Neuron (in vitro differentiated cells): Measurements from ENCODE around the gene SEC24C.
A peak's percentile ranks its signal among the peaks of the same experiment; 100 is the strongest.

Source experiments
- H2AFZ ChIP-seq: one replicate; pipeline ENCODE4 v1.6.1; 2013; ENCODE audit warnings: low read depth, mild to moderate bottlenecking, inconsistent platforms, low read length, moderate library complexity
- H3K27me3 ChIP-seq: one replicate; pipeline ENCODE4 v1.6.1; 2013; ENCODE audit warnings: low read length; ENCODE audit not compliant: insufficient read depth
- H3K36me3 ChIP-seq: one replicate; pipeline ENCODE4 v1.6.1; 2013; ENCODE audit warnings: low read length; ENCODE audit not compliant: insufficient read depth
- H3K4me1 ChIP-seq: one replicate; pipeline ENCODE4 v1.6.1; 2013; ENCODE audit warnings: low read length; ENCODE audit not compliant: insufficient read depth
- H3K4me3 ChIP-seq: 2 replicates; pipeline ENCODE4 v1.5.1; 2013; ENCODE audit warnings: mild to moderate bottlenecking, low read length, moderate library complexity
- H3K9me3 ChIP-seq: one replicate; pipeline ENCODE4 v1.6.1; 2013; ENCODE audit warnings: low read length

SEC24C gene

GRCh38 chr10:73768881-73769280, 24.7 kb downstream of the SEC24C start:
- peaks cover 69% of the 10 kb centered on the region for H3K36me3 ChIP-seq
- peaks cover 14% of the 10 kb centered on the region for H3K4me1 ChIP-seq
- no peaks in the 10 kb centered on the region for H3K9me3 ChIP-seq
- no peak overlapping the region for H3K4me3 ChIP-seq
- H2AFZ ChIP-seq = no peak overlapping the region
- H3K27me3 ChIP-seq = no peaks in the 10 kb centered on the region

DNA sequence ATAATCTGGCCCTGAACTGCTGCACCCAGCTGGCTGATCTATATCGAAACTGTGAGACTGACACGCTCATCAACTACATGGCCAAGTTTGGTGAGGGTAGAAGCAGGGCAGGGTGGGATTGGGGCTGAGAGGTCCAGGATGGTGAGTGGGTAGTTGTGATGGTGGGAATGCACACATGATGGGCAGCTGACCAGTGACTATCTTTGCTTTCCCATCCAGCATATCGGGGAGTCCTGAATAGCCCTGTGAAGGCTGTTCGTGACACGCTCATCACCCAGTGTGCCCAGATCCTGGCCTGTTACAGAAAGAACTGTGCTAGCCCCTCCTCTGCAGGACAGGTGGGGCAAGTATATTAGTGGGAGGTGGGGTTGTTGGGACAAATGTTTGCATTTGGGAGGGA, 25.2 kb downstream of the SEC24C start:
- Histone ChIP-seq H3K36me3 (peaks cover 69% of the 10 kb centered on the region), H2AFZ (no peak overlapping the region), H3K9me3 (no peaks in the 10 kb centered on the region), H3K27me3 (no peaks in the 10 kb centered on the region), H3K4me1 (peaks cover 18% of the 10 kb centered on the region), H3K4me3 (no peak overlapping the region)

GRCh38 chr10:73771722-73772280, 27.6 kb downstream of the SEC24C start:
- H3K9me3 ChIP-seq = no peaks in the 10 kb centered on the region
- peak overlapping the region; percentile 94 for H2AFZ ChIP-seq
- H3K36me3 ChIP-seq = peaks cover 60% of the 10 kb centered on the region
- H3K27me3 ChIP-seq = no peaks in the 10 kb centered on the region
- peak overlapping the region; percentile 84 for H3K4me3 ChIP-seq
- peaks cover 29% of the 10 kb centered on the region for H3K4me1 ChIP-seq

GRCh38 chr10:73772281-73773151, 28.3 kb downstream of the SEC24C start:
- peaks cover 58% of the 10 kb centered on the region for H3K36me3 ChIP-seq
- peak overlapping the region; percentile 94 for H2AFZ ChIP-seq
- H3K27me3 ChIP-seq = no peaks in the 10 kb centered on the region
- H3K9me3 ChIP-seq = no peaks in the 10 kb centered on the region
- peaks cover 29% of the 10 kb centered on the region for H3K4me1 ChIP-seq
- H3K4me3 ChIP-seq = peak overlapping the region; percentile 84

DNA sequence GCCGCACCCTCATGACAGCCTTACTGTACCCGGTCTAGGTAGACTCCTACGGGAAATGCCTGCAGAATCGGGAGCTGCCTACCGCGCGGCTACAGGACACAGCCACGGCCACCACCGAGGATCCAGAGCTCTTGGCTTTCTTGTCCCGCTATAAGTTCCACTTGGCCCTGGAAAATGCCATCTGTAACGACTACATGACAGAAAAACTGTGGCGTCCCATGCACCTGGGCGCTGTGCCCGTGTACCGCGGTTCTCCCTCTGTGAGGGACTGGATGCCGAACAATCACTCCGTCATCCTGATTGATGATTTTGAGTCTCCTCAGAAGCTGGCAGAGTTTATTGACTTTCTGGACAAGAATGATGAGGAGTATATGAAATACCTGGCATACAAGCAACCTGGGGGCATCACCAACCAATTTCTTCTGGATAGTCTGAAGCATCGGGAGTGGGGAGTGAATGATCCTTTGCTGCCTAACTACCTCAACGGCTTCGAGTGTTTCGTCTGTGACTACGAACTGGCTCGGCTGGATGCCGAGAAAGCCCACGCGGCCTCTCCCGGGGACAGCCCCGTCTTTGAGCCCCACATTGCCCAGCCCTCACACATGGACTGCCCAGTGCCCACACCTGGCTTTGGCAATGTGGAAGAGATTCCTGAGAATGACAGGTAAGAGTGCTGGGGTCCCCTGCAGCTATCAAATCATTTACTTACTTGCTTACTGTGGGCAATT, 29.1 kb downstream of the SEC24C start:
- Histone ChIP-seq H3K4me1 (peaks cover 29% of the 10 kb centered on the region), H3K36me3 (peaks cover 56% of the 10 kb centered on the region), H2AFZ (peak overlapping the region; percentile 94), H3K4me3 (peak overlapping the region; percentile 84), H3K27me3 (no peaks in the 10 kb centered on the region), H3K9me3 (no peaks in the 10 kb centered on the region)

DNA sequence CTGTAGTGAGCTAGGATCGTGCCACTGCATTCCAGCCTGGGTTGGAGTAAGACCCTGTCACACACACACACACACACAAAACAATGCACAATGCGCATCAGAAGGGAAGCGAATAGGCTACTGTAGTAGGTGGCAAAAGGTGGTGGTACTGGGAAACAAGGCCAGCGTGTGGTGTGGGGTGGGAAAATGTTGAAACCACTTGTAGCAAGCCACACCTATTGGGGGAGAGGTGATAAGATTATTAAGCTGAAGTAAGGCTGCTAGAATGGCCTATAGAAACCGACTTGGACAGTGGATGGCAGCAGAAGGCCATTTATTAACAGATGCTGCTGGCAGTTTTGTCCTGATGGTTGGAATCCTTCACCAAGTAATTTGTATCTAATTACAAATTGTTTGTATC, 30.5 kb downstream of the SEC24C start:
- Histone ChIP-seq H3K4me1 (peaks cover 29% of the 10 kb centered on the region), H3K36me3 (peaks cover 45% of the 10 kb centered on the region), H3K4me3 (peak overlapping the region; percentile 4), H3K9me3 (no peaks in the 10 kb centered on the region), H3K27me3 (no peaks in the 10 kb centered on the region), H2AFZ (no peak overlapping the region)

DNA sequence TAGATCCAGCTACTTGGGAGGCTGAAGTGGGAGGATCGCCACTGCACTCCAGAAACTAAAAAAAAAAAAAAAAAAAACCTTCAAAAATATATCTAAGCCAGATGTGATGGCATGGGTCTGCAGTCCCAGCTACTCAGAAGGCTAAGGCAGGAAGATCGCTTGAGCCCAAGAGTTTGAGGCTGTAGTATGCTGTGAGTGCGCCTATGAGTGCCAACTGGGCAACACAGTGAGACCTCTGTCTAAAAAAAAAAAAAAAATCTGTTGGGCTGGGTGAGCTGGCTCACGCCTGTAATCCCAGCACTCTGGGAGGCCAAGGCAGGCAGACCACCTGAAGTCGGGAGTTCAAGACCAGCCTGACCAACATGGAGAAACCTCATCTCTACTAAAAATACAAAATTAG, 34.8 kb downstream of the SEC24C start:
- Histone ChIP-seq H3K36me3 (peaks cover 27% of the 10 kb centered on the region), H3K4me3 (no peak overlapping the region), H2AFZ (no peak overlapping the region), H3K27me3 (no peaks in the 10 kb centered on the region), H3K9me3 (no peaks in the 10 kb centered on the region), H3K4me1 (peaks cover 35% of the 10 kb centered on the region)

GRCh38 chr10:73779539-73780197, 35.5 kb downstream of the SEC24C start:
- Histone ChIP-seq H3K36me3 (peaks cover 23% of the 10 kb centered on the region), H3K9me3 (no peaks in the 10 kb centered on the region), H3K27me3 (no peaks in the 10 kb centered on the region), H3K4me1 (peaks cover 30% of the 10 kb centered on the region), H3K4me3 (no peak overlapping the region), H2AFZ (no peak overlapping the region)

- H3K27me3 ChIP-seq = no peaks in the 10 kb centered on the region
- peaks cover 18% of the 10 kb centered on the region for H3K36me3 ChIP-seq
- H2AFZ ChIP-seq = no peak overlapping the region
- H3K4me3 ChIP-seq = peak overlapping the region; percentile 3
- H3K4me1 ChIP-seq = peaks cover 26% of the 10 kb centered on the region
- no peaks in the 10 kb centered on the region for H3K9me3 ChIP-seq
Measured at GRCh38 chr10:73780301-73780700, 36.1 kb downstream of the SEC24C start.

DNA sequence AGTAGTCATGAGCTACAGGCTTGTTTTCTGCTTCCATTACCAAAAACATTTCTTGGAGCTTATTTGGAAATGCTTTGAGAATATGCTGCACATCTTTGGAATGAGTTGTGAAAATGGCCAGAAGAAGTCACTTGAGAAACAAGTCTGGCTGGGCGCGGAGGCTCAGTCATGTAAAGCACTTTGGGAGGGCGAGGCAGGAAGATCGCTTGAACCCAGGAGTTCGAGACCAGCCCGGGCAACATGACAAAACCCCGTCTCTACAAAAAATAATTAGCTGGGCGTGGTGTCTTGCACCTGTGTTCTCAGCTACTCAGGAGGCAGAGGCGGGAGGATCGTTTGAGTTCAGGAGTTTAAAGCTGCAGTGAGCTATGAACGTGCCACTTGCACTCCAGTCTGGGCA, 36.8 kb downstream of the SEC24C start:
- peaks cover 23% of the 10 kb centered on the region for H3K4me1 ChIP-seq
- no peaks in the 10 kb centered on the region for H3K9me3 ChIP-seq
- H3K36me3 ChIP-seq = peaks cover 11% of the 10 kb centered on the region
- no peaks in the 10 kb centered on the region for H3K27me3 ChIP-seq
- H3K4me3 ChIP-seq = peak overlapping the region; percentile 88
- H2AFZ ChIP-seq = no peak overlapping the region

DNA sequence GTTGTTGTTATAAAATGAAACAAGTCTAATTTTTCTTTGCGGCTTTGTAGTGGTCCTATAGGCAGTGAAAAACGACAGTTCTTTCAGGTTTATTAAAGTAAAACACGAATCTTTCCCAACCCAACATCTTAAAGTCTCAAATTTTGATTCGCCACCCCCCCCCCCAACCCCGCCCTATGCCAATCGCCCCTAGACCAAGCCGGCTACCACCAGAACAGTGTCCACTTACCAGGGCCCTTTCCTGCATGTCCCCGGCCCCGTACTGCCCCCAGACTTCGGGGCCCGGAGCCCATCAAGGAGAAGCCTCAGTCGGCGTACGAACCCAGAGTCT, 37.3 kb downstream of the SEC24C start:
- no peaks in the 10 kb centered on the region for H3K9me3 ChIP-seq

GRCh38 chr10:73781879-73782748, 37.9 kb downstream of the SEC24C start, which contains the start of gene CHCHD1:
CHCHD1 (plus strand) TSS chr10:73782048; CDS start chr10:73782076, 28 bp downstream.
- peaks cover 28% of the 10 kb centered on the region for H3K4me1 ChIP-seq
- H3K36me3 ChIP-seq = peaks cover 9% of the 10 kb centered on the region
- peak within 1 kb of the TSS; percentile 88 for H3K4me3 ChIP-seq
- peak within 1 kb of the TSS; percentile 21 for H2AFZ ChIP-seq
- H3K27me3 ChIP-seq = no peaks in the 10 kb centered on the region
- no peaks in the 10 kb centered on the region for H3K9me3 ChIP-seq

More for the DNA sequence above, 37.3 kb downstream of the SEC24C start:
- H3K4me1 ChIP-seq = peaks cover 26% of the 10 kb centered on the region
- peaks cover 11% of the 10 kb centered on the region for H3K36me3 ChIP-seq
- peak overlapping the region; percentile 21 for H2AFZ ChIP-seq
- H3K27me3 ChIP-seq = no peaks in the 10 kb centered on the region
- H3K4me3 ChIP-seq = peak overlapping the region; percentile 88
